ENCODE results near the gene UGT1A8.

The UGT1A8 gene

DNA sequence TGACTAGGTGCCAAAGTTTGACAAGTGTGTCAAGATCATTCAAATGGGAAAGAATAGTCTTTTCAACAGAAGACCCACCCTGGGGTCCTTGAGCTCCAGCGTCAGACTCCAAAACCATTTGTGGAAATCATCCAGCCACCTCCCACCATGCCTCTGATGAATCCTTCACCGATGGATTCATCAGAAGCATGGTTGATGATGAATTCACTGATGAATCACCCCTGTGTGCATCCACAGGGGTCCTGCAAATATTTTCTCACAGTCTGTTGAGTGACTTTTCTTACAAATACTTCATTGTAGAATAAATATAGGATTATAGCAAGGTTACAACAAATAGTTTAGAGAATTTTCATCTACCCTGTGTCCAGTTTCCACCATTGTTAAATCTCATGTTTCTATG, 58.6 kb downstream of the UGT1A8 start:
- H3K4me3 ChIP-seq (ENCODE audit: insufficient read depth, low read depth, low read length, poor library complexity, severe bottlenecking): no peak overlapping the region
- no peaks in the 10 kb centered on the region for H3K9me3 ChIP-seq (ENCODE audit: control insufficient read depth, low read length)
- no peaks in the 10 kb centered on the region for H3K4me1 ChIP-seq (ENCODE audit: control insufficient read depth, insufficient read depth, low read length, poor library complexity, severe bottlenecking)
- no peaks in the 10 kb centered on the region for H3K36me3 ChIP-seq (ENCODE audit: control insufficient read depth, insufficient read depth, low read length)
- no peak overlapping the region for H3K27ac ChIP-seq (ENCODE audit: insufficient read depth, low read length, poor library complexity, severe bottlenecking)
- H3K27me3 ChIP-seq (replicated peaks; ENCODE audit: control insufficient read depth, insufficient read depth, low read length, poor library complexity, severe bottlenecking): no peaks in the 10 kb centered on the region
- no peak for DNase-seq

DNA sequence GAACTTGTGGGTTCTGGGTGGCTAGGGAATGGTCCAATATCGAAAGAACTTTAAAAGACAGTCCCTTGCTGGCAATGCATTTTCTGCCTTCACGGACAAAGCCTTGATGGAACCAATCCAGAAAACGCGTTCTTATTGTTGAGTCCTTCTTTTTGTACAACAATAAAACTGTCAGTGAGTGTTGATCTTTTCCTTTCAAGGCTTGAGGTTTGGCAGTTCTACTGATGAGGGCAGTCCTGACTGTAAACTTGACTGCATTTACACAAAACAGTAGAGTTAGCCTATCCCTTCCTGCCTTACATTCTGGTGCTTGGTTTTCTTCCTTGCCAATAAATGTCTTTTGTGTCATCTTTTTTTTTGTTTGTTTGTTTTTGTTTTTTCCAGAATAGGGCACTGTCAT, 61.8 kb downstream of the UGT1A8 start:
- H3K9me3 ChIP-seq (ENCODE audit: control insufficient read depth, low read length): no peaks in the 10 kb centered on the region
- no peak for DNase-seq
- no peaks in the 10 kb centered on the region for H3K27me3 ChIP-seq (replicated peaks; ENCODE audit: control insufficient read depth, insufficient read depth, low read length, poor library complexity, severe bottlenecking)
- no peak overlapping the region for H3K27ac ChIP-seq (ENCODE audit: insufficient read depth, low read length, poor library complexity, severe bottlenecking)
- no peaks in the 10 kb centered on the region for H3K36me3 ChIP-seq (ENCODE audit: control insufficient read depth, insufficient read depth, low read length)
- no peak overlapping the region for H3K4me3 ChIP-seq (ENCODE audit: insufficient read depth, low read depth, low read length, poor library complexity, severe bottlenecking)
- no peaks in the 10 kb centered on the region for H3K4me1 ChIP-seq (ENCODE audit: control insufficient read depth, insufficient read depth, low read length, poor library complexity, severe bottlenecking)

DNA sequence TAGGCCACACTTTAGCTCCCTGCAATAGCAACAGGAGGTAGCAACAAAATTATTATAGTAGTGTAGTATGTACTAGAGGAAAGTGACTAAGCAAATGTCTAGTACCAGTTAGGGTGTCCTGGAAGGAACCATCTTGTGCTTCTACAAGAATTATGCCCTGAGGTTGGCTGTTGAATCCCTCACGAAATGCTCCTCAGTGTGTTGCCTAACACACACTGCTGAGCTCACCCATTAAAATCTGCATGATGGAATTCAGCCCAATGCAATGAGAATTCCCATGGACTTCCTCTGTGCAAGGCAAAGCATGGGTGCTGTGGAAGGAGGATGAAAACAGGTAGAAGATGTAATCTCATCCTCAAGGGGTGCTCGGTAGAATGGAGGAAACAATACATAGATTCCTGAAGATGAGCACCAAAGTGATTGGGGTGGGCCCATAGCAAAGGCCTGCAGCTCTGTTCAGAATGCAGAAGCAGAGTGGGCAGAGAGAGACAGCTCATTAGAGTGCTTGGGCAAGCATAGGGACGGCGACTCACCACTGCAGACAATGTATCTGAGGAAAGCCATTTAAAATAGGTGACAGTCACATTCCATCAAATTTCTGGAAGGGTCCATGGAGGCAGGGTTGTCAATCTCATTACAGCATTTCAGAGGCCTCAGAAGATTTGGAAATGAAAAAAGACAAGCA, 63.1 kb downstream of the UGT1A8 start:
- H3K9me3 ChIP-seq (ENCODE audit: control insufficient read depth, low read length): no peaks in the 10 kb centered on the region
- no peaks in the 10 kb centered on the region for H3K27me3 ChIP-seq (replicated peaks; ENCODE audit: control insufficient read depth, insufficient read depth, low read length, poor library complexity, severe bottlenecking)
- no peak overlapping the region for H3K27ac ChIP-seq (ENCODE audit: insufficient read depth, low read length, poor library complexity, severe bottlenecking)
- no peaks in the 10 kb centered on the region for H3K36me3 ChIP-seq (ENCODE audit: control insufficient read depth, insufficient read depth, low read length)
- H3K4me3 ChIP-seq (ENCODE audit: insufficient read depth, low read depth, low read length, poor library complexity, severe bottlenecking): no peak overlapping the region
- DNase-seq: no peak
- H3K4me1 ChIP-seq (ENCODE audit: control insufficient read depth, insufficient read depth, low read length, poor library complexity, severe bottlenecking): no peaks in the 10 kb centered on the region

DNA sequence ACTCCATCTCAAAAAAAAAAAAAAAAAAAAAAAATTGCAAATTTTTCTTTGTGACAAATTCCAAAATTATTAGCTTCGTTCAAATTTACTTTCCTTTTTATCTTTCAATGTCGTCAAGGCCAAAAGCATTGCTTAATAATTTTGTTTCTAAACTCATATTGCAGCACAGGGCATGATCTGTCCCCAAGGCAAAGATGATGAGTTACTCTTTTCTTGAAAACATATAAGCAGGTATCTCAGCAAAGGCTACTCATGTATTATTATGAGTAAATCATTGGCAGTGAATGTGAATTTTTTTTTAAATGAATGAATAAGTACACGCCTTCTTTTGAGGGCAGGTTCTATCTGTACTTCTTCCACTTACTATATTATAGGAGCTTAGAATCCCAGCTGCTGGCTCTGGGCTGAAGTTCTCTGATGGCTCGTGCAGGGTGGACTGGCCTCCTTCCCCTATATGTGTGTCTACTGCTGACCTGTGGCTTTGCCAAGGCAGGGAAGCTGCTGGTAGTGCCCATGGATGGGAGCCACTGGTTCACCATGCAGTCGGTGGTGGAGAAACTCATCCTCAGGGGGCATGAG, 64.2 kb downstream of the UGT1A8 start, which contains the start of gene UGT1A7:
UGT1A7 (plus strand) TSS at position 381 of the 579 bp plus-strand sequence; CDS start at position 418, 37 bp downstream.
- Histone ChIP-seq H3K27ac (ENCODE audit: insufficient read depth, low read length, poor library complexity, severe bottlenecking) (no peak within 1 kb of the TSS), H3K9me3 (ENCODE audit: control insufficient read depth, low read length) (no peaks in the 10 kb centered on the region), H3K36me3 (ENCODE audit: control insufficient read depth, insufficient read depth, low read length) (no peaks in the 10 kb centered on the region), H3K4me1 (ENCODE audit: control insufficient read depth, insufficient read depth, low read length, poor library complexity, severe bottlenecking) (no peaks in the 10 kb centered on the region), H3K27me3 (replicated peaks; ENCODE audit: control insufficient read depth, insufficient read depth, low read length, poor library complexity, severe bottlenecking) (no peaks in the 10 kb centered on the region), H3K4me3 (ENCODE audit: insufficient read depth, low read depth, low read length, poor library complexity, severe bottlenecking) (no peak within 1 kb of the TSS)
- no peak for DNase-seq

DNA sequence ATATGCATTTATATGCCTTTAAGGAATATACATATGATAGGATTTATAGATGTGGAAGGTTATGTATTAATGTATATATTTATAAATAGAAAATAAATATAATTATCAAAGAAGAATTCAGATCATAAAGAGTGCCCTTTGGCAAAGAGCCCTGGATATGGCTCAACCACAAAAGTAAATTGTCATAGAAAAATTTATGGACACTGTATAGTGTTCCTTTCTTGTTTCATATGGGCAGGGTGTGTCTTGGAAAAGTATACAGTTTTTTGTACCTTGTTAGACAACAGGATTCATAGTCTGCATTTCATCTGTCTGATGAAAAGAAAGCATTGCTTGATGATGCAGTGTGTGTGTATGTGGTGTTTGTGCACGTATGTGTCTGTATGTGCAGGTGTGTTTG, 67.2 kb downstream of the UGT1A8 start:
- no peaks in the 10 kb centered on the region for H3K4me1 ChIP-seq (ENCODE audit: control insufficient read depth, insufficient read depth, low read length, poor library complexity, severe bottlenecking)
- no peaks in the 10 kb centered on the region for H3K27me3 ChIP-seq (replicated peaks; ENCODE audit: control insufficient read depth, insufficient read depth, low read length, poor library complexity, severe bottlenecking)
- no peaks in the 10 kb centered on the region for H3K9me3 ChIP-seq (ENCODE audit: control insufficient read depth, low read length)
- H3K4me3 ChIP-seq (ENCODE audit: insufficient read depth, low read depth, low read length, poor library complexity, severe bottlenecking): no peak overlapping the region
- DNase-seq: no peak
- H3K27ac ChIP-seq (ENCODE audit: insufficient read depth, low read length, poor library complexity, severe bottlenecking): no peak overlapping the region
- no peaks in the 10 kb centered on the region for H3K36me3 ChIP-seq (ENCODE audit: control insufficient read depth, insufficient read depth, low read length)

DNA sequence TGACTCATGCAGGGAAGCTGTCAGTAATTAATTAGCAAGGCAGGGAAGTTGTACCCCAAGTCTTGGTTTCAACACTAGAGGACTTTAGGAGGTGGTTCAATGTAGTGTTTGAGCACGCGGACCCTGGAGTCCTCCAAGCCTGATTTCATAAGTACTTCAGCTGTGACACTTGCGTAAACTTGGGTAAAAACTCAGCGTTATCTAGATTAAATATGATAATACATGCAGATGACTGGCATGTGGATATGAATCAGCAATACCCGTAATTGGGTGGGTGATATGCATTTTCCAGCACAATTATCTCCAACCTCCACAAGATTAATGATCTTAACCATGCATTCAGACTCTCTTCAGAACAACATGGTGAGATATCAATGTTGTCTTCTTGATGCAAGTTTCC, 69.5 kb downstream of the UGT1A8 start:
- no peaks in the 10 kb centered on the region for H3K27me3 ChIP-seq (replicated peaks; ENCODE audit: control insufficient read depth, insufficient read depth, low read length, poor library complexity, severe bottlenecking)
- H3K4me1 ChIP-seq (ENCODE audit: control insufficient read depth, insufficient read depth, low read length, poor library complexity, severe bottlenecking): no peaks in the 10 kb centered on the region
- no peak overlapping the region for H3K27ac ChIP-seq (ENCODE audit: insufficient read depth, low read length, poor library complexity, severe bottlenecking)
- no peaks in the 10 kb centered on the region for H3K9me3 ChIP-seq (ENCODE audit: control insufficient read depth, low read length)
- H3K4me3 ChIP-seq (ENCODE audit: insufficient read depth, low read depth, low read length, poor library complexity, severe bottlenecking): no peak overlapping the region
- no peak for DNase-seq
- H3K36me3 ChIP-seq (ENCODE audit: control insufficient read depth, insufficient read depth, low read length): no peaks in the 10 kb centered on the region

DNA sequence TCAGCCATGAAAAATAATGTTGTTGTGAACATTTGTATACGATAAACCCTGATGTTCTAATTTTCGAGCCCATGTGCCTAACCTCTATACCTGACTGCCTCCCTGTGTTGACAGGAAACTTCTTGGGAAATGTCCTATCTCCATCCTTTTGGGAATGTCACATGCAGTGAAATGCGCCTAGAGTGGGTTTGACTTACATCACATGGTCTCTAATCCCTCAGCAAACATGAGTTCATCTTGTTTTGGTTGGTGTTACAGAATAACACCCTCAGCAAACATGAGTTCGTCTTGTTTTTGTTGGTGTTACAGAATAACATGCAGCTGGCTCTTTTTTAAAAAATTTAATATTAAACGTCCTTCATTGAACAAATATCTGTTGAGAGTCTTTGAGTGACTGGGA, 70.9 kb downstream of the UGT1A8 start:
- DNase-seq: no peak
- Histone ChIP-seq H3K27me3 (replicated peaks; ENCODE audit: control insufficient read depth, insufficient read depth, low read length, poor library complexity, severe bottlenecking) (no peaks in the 10 kb centered on the region), H3K36me3 (ENCODE audit: control insufficient read depth, insufficient read depth, low read length) (no peaks in the 10 kb centered on the region), H3K27ac (ENCODE audit: insufficient read depth, low read length, poor library complexity, severe bottlenecking) (no peak overlapping the region), H3K9me3 (ENCODE audit: control insufficient read depth, low read length) (no peaks in the 10 kb centered on the region), H3K4me1 (ENCODE audit: control insufficient read depth, insufficient read depth, low read length, poor library complexity, severe bottlenecking) (no peaks in the 10 kb centered on the region), H3K4me3 (ENCODE audit: insufficient read depth, low read depth, low read length, poor library complexity, severe bottlenecking) (no peak overlapping the region)

DNA sequence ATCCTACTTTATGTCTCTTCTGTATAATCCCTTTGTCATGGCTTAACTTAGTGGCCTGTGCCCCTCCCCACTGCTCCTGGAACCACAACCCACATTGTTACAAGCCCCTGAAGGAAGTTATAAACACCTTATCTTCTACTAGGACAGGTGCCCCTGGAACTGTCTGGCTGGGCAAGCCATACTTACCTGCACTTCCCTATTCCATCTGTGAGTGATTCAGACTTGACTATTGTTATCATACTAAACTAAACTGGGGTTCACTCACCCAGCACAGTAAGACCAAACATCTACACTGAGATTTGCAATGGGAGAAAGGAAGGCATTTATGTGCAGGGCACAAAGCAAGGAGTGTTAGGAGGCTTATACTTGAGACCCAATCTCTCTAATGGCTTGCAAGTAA, 71.6 kb downstream of the UGT1A8 start:
- no peaks in the 10 kb centered on the region for H3K36me3 ChIP-seq (ENCODE audit: control insufficient read depth, insufficient read depth, low read length)
- no peaks in the 10 kb centered on the region for H3K27me3 ChIP-seq (replicated peaks; ENCODE audit: control insufficient read depth, insufficient read depth, low read length, poor library complexity, severe bottlenecking)
- no peak overlapping the region for H3K4me3 ChIP-seq (ENCODE audit: insufficient read depth, low read depth, low read length, poor library complexity, severe bottlenecking)
- H3K27ac ChIP-seq (ENCODE audit: insufficient read depth, low read length, poor library complexity, severe bottlenecking): no peak overlapping the region
- DNase-seq: no peak
- H3K9me3 ChIP-seq (ENCODE audit: control insufficient read depth, low read length): no peaks in the 10 kb centered on the region
- no peaks in the 10 kb centered on the region for H3K4me1 ChIP-seq (ENCODE audit: control insufficient read depth, insufficient read depth, low read length, poor library complexity, severe bottlenecking)

DNA sequence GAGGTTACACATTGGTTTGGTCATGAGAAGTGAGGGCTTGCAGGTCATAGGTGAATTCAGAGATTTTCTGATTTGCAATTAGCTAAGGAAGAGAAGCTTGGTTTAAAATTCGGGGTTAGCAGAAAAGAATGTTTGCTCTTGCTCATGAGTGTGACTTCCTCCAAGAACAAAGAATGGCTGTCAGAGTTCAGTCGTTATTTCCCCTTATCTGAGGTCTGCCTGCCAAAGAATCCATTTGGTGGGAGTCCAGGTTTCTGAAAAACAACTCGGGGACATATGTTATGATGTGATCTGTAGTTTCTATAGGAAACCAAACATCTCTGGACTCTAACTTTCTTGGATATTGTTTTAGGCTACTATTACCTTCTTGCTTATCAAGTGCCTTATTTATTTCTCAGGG, 72.1 kb downstream of the UGT1A8 start:
- no peak for DNase-seq
- Histone ChIP-seq H3K27me3 (replicated peaks; ENCODE audit: control insufficient read depth, insufficient read depth, low read length, poor library complexity, severe bottlenecking) (no peaks in the 10 kb centered on the region), H3K36me3 (ENCODE audit: control insufficient read depth, insufficient read depth, low read length) (no peaks in the 10 kb centered on the region), H3K27ac (ENCODE audit: insufficient read depth, low read length, poor library complexity, severe bottlenecking) (no peak overlapping the region), H3K4me1 (ENCODE audit: control insufficient read depth, insufficient read depth, low read length, poor library complexity, severe bottlenecking) (no peaks in the 10 kb centered on the region), H3K4me3 (ENCODE audit: insufficient read depth, low read depth, low read length, poor library complexity, severe bottlenecking) (no peak overlapping the region), H3K9me3 (ENCODE audit: control insufficient read depth, low read length) (no peaks in the 10 kb centered on the region)

DNA sequence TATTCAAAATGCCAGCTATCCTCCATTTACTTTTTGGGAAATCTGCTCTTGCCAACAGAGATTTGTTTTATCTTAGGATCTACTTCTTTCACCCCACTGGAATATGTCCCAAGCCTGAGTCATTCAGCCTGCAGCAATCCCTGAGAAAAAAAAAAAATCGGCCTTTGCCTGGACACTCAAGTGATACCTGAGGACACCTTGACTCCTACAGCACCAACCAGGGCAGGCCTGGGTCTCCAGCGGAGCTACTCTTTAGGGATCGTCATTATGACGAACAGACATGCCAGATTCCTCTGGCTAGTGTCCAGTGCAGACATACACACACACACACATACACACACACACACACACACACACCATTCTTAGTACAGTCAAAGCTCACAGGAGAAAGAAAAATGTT, 73.0 kb downstream of the UGT1A8 start:
- no peak overlapping the region for H3K27ac ChIP-seq (ENCODE audit: insufficient read depth, low read length, poor library complexity, severe bottlenecking)
- no peaks in the 10 kb centered on the region for H3K27me3 ChIP-seq (replicated peaks; ENCODE audit: control insufficient read depth, insufficient read depth, low read length, poor library complexity, severe bottlenecking)
- no peaks in the 10 kb centered on the region for H3K9me3 ChIP-seq (ENCODE audit: control insufficient read depth, low read length)
- no peaks in the 10 kb centered on the region for H3K36me3 ChIP-seq (ENCODE audit: control insufficient read depth, insufficient read depth, low read length)
- H3K4me3 ChIP-seq (ENCODE audit: insufficient read depth, low read depth, low read length, poor library complexity, severe bottlenecking): no peak overlapping the region
- no peaks in the 10 kb centered on the region for H3K4me1 ChIP-seq (ENCODE audit: control insufficient read depth, insufficient read depth, low read length, poor library complexity, severe bottlenecking)
- no peak for DNase-seq

Data from effector memory CD4-positive, alpha-beta T cell (primary cell).